Liver (tissue), 2 donors: Measurements from ENCODE around the gene ZNF74.

Source experiments
- TF ChIP-seq, protein P1 (sequence below): IDR thresholded peaks from 2 replicates; pipeline ENCODE4 v1.6.1; 2016; ENCODE audit warnings: antibody characterized with exemption
- TF ChIP-seq, protein P2 (sequence below): fragments of 150-350 bp; IDR thresholded peaks from 2 replicates; pipeline ENCODE4 v1.5.1; 2017; ENCODE audit warnings: improper control_type of control experiment, low read depth, low read length; ENCODE audit not compliant: missing input control
- TF ChIP-seq, protein P3 (sequence below): IDR thresholded peaks from 2 replicates; pipeline ENCODE4 v1.6.1; 2016; ENCODE audit warnings: antibody characterized with exemption
- donor health status: healthy.

DNA sequence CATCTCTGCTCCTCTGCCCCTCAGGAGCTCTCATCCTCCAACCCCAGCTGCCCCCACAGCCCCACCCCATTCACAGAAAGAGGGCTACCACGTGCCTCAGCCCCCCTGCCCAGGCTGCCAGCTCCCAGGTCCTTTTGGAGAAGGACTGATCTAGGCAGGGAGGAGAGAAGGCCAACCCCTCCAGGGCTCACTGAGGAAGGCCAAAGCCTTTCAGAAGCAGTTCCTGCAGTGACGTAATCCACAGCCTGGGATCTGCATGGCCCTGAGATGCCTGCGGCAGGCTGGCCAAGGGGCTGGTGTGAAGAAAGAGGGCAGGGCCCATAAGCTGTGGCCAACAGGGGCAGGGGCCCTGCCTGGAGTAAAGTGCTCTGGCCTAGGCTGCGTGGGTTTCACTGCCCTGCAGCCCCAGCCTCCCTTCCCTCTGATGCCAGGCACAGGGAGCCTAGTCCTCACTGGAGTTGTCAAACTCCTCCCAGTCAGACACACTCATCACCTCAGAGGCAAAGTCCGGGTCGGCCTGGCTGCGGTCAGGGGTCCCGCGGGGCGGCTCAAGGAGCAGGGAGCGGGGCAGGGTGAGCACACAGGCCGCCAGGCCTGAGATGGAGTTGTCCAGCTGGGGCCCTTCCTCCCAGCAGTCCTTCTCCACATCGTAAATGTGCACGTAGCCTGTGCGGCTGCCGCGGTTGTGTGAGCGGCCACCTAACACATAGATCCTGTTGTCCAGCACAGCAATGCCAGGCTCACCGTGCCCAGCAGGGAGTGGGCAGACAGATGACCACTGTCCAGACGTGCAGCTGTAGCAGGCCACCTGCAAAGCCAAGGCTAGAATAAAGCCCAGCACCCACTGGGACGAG, 47.9 kb downstream of the ZNF74 start:
- TF ChIP-seq, protein P1, sequence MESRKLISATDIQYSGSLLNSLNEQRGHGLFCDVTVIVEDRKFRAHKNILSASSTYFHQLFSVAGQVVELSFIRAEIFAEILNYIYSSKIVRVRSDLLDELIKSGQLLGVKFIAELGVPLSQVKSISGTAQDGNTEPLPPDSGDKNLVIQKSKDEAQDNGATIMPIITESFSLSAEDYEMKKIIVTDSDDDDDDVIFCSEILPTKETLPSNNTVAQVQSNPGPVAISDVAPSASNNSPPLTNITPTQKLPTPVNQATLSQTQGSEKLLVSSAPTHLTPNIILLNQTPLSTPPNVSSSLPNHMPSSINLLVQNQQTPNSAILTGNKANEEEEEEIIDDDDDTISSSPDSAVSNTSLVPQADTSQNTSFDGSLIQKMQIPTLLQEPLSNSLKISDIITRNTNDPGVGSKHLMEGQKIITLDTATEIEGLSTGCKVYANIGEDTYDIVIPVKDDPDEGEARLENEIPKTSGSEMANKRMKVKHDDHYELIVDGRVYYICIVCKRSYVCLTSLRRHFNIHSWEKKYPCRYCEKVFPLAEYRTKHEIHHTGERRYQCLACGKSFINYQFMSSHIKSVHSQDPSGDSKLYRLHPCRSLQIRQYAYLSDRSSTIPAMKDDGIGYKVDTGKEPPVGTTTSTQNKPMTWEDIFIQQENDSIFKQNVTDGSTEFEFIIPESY, result no peak
- TF ChIP-seq, protein P2, sequence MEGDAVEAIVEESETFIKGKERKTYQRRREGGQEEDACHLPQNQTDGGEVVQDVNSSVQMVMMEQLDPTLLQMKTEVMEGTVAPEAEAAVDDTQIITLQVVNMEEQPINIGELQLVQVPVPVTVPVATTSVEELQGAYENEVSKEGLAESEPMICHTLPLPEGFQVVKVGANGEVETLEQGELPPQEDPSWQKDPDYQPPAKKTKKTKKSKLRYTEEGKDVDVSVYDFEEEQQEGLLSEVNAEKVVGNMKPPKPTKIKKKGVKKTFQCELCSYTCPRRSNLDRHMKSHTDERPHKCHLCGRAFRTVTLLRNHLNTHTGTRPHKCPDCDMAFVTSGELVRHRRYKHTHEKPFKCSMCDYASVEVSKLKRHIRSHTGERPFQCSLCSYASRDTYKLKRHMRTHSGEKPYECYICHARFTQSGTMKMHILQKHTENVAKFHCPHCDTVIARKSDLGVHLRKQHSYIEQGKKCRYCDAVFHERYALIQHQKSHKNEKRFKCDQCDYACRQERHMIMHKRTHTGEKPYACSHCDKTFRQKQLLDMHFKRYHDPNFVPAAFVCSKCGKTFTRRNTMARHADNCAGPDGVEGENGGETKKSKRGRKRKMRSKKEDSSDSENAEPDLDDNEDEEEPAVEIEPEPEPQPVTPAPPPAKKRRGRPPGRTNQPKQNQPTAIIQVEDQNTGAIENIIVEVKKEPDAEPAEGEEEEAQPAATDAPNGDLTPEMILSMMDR, result no peak
- TF ChIP-seq, protein P3, sequence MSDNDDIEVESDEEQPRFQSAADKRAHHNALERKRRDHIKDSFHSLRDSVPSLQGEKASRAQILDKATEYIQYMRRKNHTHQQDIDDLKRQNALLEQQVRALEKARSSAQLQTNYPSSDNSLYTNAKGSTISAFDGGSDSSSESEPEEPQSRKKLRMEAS, result no peak
